Brain pericyte (primary cell): ENCODE data around the gene NLN.
"Not testable (repeated sequence)": the region's sequence is repeated elsewhere in the genome, so short reads cannot be mapped to it uniquely, and the experiment has no call there.

Experiments
- DNase-seq: peaks from one replicate; pipeline ENCODE4 v3.0.0-alpha.2; 2012; ENCODE audit warnings: low read depth, low spot score

Gene NLN

GRCh38 chr5:65732046-65732445, 10.0 kb downstream of the NLN start:
- DNase-seq: not testable (repeated sequence)

DNA sequence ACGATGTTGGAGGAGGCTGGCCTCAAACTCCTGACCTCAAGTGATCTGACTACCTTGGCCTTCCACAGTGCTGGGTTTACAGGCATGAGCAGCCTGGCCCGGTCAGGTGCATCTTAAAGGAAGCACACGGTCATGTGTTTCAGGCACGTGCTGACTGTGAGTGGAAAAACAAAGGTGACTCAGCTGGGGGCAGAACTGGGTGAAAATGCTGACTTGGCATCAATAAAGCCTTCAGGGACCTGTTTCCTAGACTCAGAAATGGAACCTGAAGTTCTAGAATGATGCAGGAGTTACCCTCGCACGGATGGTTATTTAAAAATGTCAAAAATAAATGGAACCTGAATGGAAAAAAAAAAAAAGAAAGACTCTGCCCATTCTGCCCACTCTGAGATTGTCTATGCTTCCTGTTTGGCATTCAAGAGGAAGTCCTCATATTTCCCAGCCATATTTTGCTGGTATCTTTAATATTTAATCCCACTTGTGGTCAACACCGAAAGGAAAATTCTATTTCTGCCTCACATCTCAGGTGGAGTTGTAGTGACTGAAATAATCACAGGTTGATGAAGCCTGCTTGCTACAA, 12.3 kb downstream of the NLN start:
- not testable (repeated sequence) for DNase-seq

DNA sequence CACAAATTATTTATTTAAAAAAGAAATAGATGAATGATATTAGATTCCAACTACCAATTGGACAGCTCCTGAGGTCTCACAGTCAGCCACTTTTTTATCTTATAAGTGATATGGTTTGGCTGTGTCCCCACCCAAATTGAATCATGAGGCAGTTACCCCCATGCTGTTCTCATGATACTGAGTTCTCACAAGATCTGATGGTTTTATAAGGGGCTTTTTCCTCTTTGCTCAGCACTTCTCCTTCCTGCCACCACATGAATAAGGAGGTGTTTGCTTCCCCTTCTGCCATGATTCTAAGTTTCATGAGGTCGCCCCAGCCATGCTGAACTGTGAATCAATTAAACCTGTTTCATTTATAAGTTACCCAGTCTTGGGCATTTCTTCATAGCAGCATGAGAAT, 12.9 kb downstream of the NLN start:
- DNase-seq: no peak

- DNase-seq: no peak
Observed at GRCh38 chr5:65736011-65736410, 14.0 kb downstream of the NLN start.

GRCh38 chr5:65737842-65738241, 15.8 kb downstream of the NLN start:
- no peak for DNase-seq

DNA sequence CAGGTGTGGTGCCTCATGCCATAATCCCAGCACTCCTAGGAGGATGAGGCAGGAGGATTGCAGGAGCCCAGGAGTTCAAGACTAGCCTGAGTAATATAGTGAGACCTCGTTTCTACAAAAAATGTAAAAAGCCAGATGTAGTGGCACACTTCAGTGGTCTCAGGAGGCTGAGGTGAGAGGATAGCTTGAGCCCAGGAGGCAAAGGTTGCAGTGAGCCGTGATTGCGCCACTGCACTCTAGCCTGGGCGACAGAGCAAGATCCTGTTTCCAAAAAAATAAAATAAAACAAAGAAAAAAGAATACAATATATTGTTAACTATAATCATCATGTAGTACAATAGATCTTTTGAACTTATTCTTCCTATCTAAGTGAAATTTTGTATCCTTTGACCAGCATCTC, 16.3 kb downstream of the NLN start:
- no peak for DNase-seq

DNA sequence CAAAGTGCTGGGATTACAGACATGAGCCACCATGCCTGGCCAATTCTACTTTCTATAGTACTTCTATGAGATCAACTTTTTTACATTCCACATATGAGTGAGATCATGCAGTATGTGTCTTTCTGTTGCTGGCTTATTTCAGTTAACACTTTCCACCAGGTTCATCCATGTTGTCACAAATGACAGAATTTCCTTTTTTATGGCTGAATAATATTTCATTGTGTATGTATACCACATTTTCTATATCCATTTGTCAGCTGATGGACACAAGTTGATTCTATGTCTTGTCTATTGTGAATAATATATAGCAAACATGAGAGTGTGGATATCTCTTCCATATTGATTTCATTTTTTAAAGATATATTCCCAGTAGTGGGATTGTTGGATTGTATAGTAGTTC, 17.2 kb downstream of the NLN start:
- no peak for DNase-seq

- DNase-seq: no peak
Observed at GRCh38 chr5:65742565-65743231, 20.7 kb downstream of the NLN start.

DNA sequence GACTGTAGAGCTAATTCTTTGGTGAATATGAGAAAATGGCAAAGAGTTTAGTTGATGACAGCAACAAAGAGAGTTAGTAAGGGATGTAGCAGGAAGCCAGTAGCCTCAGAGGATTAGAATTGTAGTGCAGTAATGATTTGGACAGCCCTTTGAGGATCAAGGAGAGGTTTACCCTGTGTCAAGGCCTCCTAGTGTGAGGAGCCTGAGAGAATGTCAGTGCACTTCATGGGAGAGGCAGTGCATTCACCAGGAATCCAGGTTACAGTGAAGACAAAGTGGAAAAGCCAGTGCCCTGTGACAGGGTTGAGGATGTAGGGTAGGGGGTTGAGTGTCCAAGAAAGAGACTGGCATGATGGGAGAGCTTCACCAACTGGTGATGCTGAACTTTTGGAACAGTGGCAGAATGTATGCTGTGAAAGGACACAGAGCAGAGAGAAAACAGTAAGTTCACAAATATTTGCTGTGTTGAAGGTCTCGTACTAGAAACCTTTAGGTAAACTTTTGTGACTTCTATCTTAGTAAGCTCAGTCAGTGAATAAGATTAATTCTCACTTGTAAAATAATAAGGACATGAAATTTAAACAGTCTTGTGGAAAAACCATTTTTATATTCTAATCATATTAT, 27.3 kb downstream of the NLN start:
- DNase-seq: no peak

DNA sequence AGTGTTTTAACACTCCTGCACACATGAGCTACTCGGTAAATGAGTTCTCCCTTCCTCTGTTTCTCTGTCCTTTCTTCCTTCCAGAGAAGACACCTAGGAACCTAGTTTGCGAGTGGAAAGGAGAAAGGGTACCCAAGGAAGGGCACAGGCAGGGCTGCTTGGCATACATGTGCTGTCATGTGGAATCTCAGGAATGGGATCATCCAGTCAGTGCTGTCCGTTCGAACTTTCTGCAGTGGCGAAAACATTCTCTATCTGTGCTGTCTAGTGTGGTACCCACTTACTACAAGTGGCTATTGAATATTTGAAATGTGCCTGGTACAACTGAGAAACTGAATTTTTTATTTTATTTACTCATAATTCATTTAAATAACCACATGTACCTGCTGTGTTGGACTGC, 28.0 kb downstream of the NLN start:
- DNase-seq: no peak

DNA sequence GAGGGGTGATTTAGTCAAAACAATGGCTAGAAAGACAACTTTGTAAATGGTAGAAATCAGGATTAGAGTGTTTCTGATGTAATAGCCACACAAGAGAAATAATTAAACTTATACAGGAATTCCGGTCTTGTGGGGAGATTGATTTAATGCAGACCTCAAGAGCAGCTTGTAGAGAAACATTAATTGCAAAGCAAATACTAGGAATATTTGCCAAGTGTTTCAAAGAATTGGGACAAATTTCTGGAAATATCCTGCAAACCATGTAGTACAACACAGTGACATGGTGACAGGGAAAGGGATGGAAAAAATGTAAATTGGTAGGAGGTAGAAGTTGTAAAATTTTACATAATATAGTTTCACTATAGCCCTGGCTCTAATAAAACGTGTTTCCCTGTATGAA, 28.9 kb downstream of the NLN start:
- DNase-seq: no peak

GRCh38 chr5:65753189-65753588, 31.2 kb downstream of the NLN start:
- no peak for DNase-seq

DNA sequence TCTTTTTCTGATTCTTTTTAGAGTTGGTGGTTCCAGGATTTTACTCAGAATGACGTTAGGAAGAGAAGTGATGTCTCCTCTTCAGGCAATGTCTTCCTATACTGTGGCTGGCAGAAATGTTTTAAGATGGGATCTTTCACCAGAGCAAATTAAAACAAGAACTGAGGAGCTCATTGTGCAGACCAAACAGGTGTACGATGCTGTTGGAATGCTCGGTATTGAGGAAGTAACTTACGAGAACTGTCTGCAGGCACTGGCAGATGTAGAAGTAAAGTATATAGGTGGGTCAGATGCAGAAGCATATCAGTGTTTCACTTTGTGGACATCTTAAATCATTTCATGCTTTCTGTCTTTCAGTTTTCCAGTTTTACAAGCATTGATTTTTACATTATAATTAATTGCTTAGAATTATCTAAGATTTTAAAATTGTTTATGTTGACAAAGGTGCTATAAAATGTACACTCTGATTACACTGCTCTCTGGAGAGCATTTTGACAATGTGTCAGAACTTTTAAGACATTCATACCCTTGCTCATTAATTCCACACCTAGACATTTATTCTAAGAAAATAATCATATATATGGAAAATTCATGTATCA, 36.6 kb downstream of the NLN start:
- DNase-seq: no peak

GRCh38 chr5:65760504-65761275, 38.7 kb downstream of the NLN start:
- DNase-seq: no peak

GRCh38 chr5:65762234-65762633, 40.2 kb downstream of the NLN start:
- no peak for DNase-seq

- DNase-seq: no peak
Observed at GRCh38 chr5:65765582-65765981, 43.6 kb downstream of the NLN start.

GRCh38 chr5:65766175-65766574, 44.2 kb downstream of the NLN start:
- DNase-seq: no peak

- DNase-seq: no peak
Observed at GRCh38 chr5:65766781-65767180, 44.8 kb downstream of the NLN start.

DNA sequence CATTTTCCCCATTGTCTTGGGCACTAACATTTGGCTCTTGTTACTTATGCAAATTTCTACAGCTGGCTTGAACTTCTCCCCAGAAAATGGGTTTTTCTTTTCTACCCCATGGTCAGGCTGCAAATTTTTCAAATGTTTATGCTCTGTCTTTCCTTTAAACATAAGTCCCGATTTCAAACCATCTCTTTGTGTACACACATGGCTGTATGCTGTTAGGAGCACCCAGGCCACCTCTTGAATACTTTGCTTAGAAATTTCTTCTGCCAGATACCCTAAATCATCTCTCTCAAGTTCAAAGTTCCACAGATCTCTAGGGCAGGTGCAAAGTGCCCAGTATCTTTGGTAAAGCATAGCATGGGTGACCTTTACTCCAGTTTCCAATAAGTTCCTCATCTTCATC, 45.6 kb downstream of the NLN start:
- no peak for DNase-seq

- DNase-seq: no peak
Observed at GRCh38 chr5:65768723-65769346, 46.8 kb downstream of the NLN start.

DNA sequence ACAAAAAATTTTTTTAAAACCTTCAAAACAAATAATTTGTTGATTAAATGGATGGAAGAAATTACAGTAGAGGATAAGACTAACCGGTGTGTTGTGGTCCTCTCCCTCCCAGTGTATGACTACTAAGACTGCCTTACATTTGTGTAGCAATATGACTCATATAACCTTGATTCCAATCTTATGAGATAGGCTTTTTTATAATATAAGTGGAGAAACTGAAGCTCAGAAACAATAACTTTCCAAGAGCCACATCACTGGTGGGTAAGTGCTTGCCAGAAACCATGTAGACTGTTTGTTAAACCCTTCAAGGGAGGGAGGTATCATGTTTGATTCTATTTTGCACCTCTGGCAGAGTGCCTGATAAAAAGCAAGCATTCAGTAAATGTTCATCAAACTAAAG, 47.5 kb downstream of the NLN start:
- peak; percentile 60 for DNase-seq

- DNase-seq: no peak
Observed at GRCh38 chr5:65771266-65771665, 49.3 kb downstream of the NLN start.
